ENCODE results near the gene DYNLRB2.

The DYNLRB2 gene

GRCh38 chr16:80554033-80554432 lies 13.2 kb downstream of the DYNLRB2 start:
- DNase-seq, result peak; percentile 7

GRCh38 chr16:80556481-80556880 lies 15.7 kb downstream of the DYNLRB2 start:
- no peak for DNase-seq

- DNase-seq, result no peak
Measured at GRCh38 chr16:80557037-80557436, 16.2 kb downstream of the DYNLRB2 start.

GRCh38 chr16:80559369-80559768 lies 18.6 kb downstream of the DYNLRB2 start:
- no peak for DNase-seq

GRCh38 chr16:80563066-80563465 lies 22.3 kb downstream of the DYNLRB2 start:
- no peak for DNase-seq

- DNase-seq, result no peak
Measured at GRCh38 chr16:80564394-80564793, 23.6 kb downstream of the DYNLRB2 start.

GRCh38 chr16:80569440-80570105 lies 28.8 kb downstream of the DYNLRB2 start:
- no peak for DNase-seq

- DNase-seq, result no peak
Measured at GRCh38 chr16:80570106-80570478, 29.3 kb downstream of the DYNLRB2 start.

GRCh38 chr16:80573700-80574120 lies 32.9 kb downstream of the DYNLRB2 start:
- DNase-seq, result no peak

GRCh38 chr16:80576343-80576912 lies 35.6 kb downstream of the DYNLRB2 start:
- no peak for DNase-seq

- no peak for DNase-seq
Measured at GRCh38 chr16:80577485-80578280, 36.9 kb downstream of the DYNLRB2 start.

- peak; percentile 87 for DNase-seq
Measured at GRCh38 chr16:80580109-80580832, 39.5 kb downstream of the DYNLRB2 start.

- peak; percentile 85 for DNase-seq
Measured at GRCh38 chr16:80583466-80583865, 42.7 kb downstream of the DYNLRB2 start.

GRCh38 chr16:80585764-80586163 lies 45.0 kb downstream of the DYNLRB2 start:
- DNase-seq, result no peak

GRCh38 chr16:80586476-80586875 lies 45.7 kb downstream of the DYNLRB2 start:
- no peak for DNase-seq

GRCh38 chr16:80587071-80587470 lies 46.3 kb downstream of the DYNLRB2 start:
- peak; percentile 85 for DNase-seq

GRCh38 chr16:80591071-80591915 lies 50.5 kb downstream of the DYNLRB2 start:
- peak; percentile 86 for DNase-seq

GRCh38 chr16:80592273-80592672 lies 51.5 kb downstream of the DYNLRB2 start:
- no peak for DNase-seq

- no peak for DNase-seq
Measured at GRCh38 chr16:80594756-80595155, 54.0 kb downstream of the DYNLRB2 start.

GRCh38 chr16:80596507-80597207 lies 55.9 kb downstream of the DYNLRB2 start:
- DNase-seq, result no peak

- DNase-seq, result no peak
Measured at GRCh38 chr16:80599466-80599865, 58.7 kb downstream of the DYNLRB2 start.

Measured in MV-4-11 (cell line).